Endothelial cell of umbilical vein (primary cell): ENCODE results near the gene CSTF3. TPM values are rescaled to one million over a fixed set of nuclear protein-coding genes. Genes with fewer than 3 reads are reported as not detected.

Experiments
- BruUV-seq: library from RNA; stranded (reverse); fragments of 400-500 nt; replicated peaks from 2 replicates; lab custom pipeline; 2021; lab: Mats Ljungman, UMichigan
- CTCF ChIA-PET: fragments of 300-600, 350-600 bp; sonication (Branson Sonifier 250); formaldehyde crosslinking; loops from one replicate; lab custom pipeline; 2021; ENCODE audit warnings: antibody characterized with exemption, inconsistent platforms; lab: Charles Lee
- POLR2A ChIA-PET: fragments of 300-600, 350-600 bp; sonication (Branson Sonifier 250); formaldehyde crosslinking; loops from one replicate; lab custom pipeline; 2021; ENCODE audit warnings: antibody characterized with exemption, inconsistent platforms; lab: Charles Lee
- DNase-seq: peaks from one replicate; pipeline ENCODE4 v3.0.0-alpha.2; 2011; ENCODE audit warnings: low read depth, low spot score
- FAIRE-seq: peaks from 2 replicates; lab custom pipeline; 2011; peaks lifted over from hg19 to GRCh38; lab: Jason Lieb, UNC
- H2AFZ ChIP-seq: 2 replicates; pipeline ENCODE4 v1.6.0; 2012; ENCODE audit warnings: low read depth, low read length, control low read depth, inconsistent platforms
- H3K27ac ChIP-seq: 2 replicates; pipeline ENCODE4 v1.5.1; 2011; ENCODE audit warnings: low read depth, mild to moderate bottlenecking, control low read depth, low read length, moderate library complexity; ENCODE audit not compliant: insufficient read depth
- H3K27me3 ChIP-seq, 2 experiments: 2 replicates each; pipeline versions ENCODE4 v1.6.0 to v1.6.1; 2011; ENCODE audit warnings: low read length in 2 of 2, mixed read lengths in 1 of 2; ENCODE audit not compliant: control insufficient read depth in 2 of 2, insufficient read depth in 2 of 2
- H3K36me3 ChIP-seq, 2 experiments: 2 replicates in 1 of 2; 3 replicates in 1 of 2; pipeline ENCODE4 v1.5.1; 2011; ENCODE audit warnings: low read length in 2 of 2, mild to moderate bottlenecking in 1 of 2, moderate library complexity in 1 of 2; ENCODE audit not compliant: control insufficient read depth in 2 of 2, insufficient read depth in 2 of 2; ENCODE audit errors: extremely low read depth in 1 of 2
- H3K4me1 ChIP-seq: 3 replicates; pipeline ENCODE4 v1.5.1; 2011; ENCODE audit warnings: mild to moderate bottlenecking, low read length; ENCODE audit not compliant: control insufficient read depth, insufficient read depth; ENCODE audit errors: extremely low read depth
- H3K4me2 ChIP-seq: 2 replicates; pipeline ENCODE4 v1.6.1; 2011; ENCODE audit warnings: low read length, control low read depth, mixed read lengths; ENCODE audit not compliant: insufficient read depth
- H3K4me3 ChIP-seq, 3 experiments: fragments of 200-600 bp in 1 of 3; sonication (generic), shearing (Covaris generic) in 1 of 3; replicated peaks in 1 of 3; 2 replicates each; pipeline ENCODE4 v1.5.1; 2011 to 2016; ENCODE audit warnings: control low read depth in 3 of 3, low read length in 3 of 3, mild to moderate bottlenecking in 2 of 3, inconsistent platforms in 1 of 3, low read depth in 1 of 3, moderate library complexity in 1 of 3; ENCODE audit not compliant: insufficient read depth in 1 of 3
- H3K79me2 ChIP-seq: 2 replicates; pipeline ENCODE4 v1.6.0; 2012; ENCODE audit warnings: low read length, inconsistent platforms; ENCODE audit not compliant: control insufficient read depth, insufficient read depth
- H3K9ac ChIP-seq: replicated peaks from 2 replicates; pipeline ENCODE3; 2011; ENCODE audit warnings: low read length, control low read depth; ENCODE audit not compliant: insufficient read depth; ENCODE audit errors: extremely low read depth
- H3K9me1 ChIP-seq: replicated peaks from 3 replicates; pipeline ENCODE4 v1.6.0; 2011; ENCODE audit warnings: mild to moderate bottlenecking, low read length; ENCODE audit not compliant: control insufficient read depth, insufficient read depth; ENCODE audit errors: extremely low read depth
- H3K9me3 ChIP-seq: replicated peaks from 2 replicates; pipeline ENCODE4 v1.5.1; 2012; ENCODE audit warnings: low read length, inconsistent platforms; ENCODE audit not compliant: control insufficient read depth, insufficient read depth
- H4K20me1 ChIP-seq: replicated peaks from 2 replicates; pipeline ENCODE3; 2011; ENCODE audit warnings: mild to moderate bottlenecking, low read length; ENCODE audit not compliant: control insufficient read depth, insufficient read depth; ENCODE audit errors: extremely low read depth
- FOS ChIP-seq: IDR thresholded peaks from 2 replicates; pipeline ENCODE4 v1.6.1; 2011; ENCODE audit warnings: mild to moderate bottlenecking, low read length, moderate library complexity, borderline replicate concordance; ENCODE audit not compliant: insufficient read depth
- GATA2 ChIP-seq: IDR thresholded peaks from 2 replicates; pipeline ENCODE4 v1.7.0; 2011; ENCODE audit warnings: low read depth, mild to moderate bottlenecking, moderate library complexity, mixed read lengths, low read length; ENCODE audit not compliant: insufficient read length, insufficient read depth
- MYC ChIP-seq: IDR thresholded peaks from one replicate; pipeline ENCODE4 v1.6.1; 2011; ENCODE audit warnings: mild to moderate bottlenecking, low read depth, low read length
- POLR2A ChIP-seq: IDR thresholded peaks from 2 replicates; pipeline ENCODE4 v1.6.1; 2012; ENCODE audit warnings: low read depth, mild to moderate bottlenecking, control low read depth, low read length
- dilution Hi-C: fragments of 300-500 bp; cut with MboI; formaldehyde crosslinking; loops from one replicate; pipeline ENCODE4 v1.15.0; 2019; ENCODE audit warnings: low sequenced_read_pairs; ENCODE audit not compliant: extremely low pct_ligation_motif_present
- intact Hi-C: fragments of 100-400 bp; cut with micrococcal nuclease; formaldehyde crosslinking; loops from one replicate; pipeline ENCODE4 v1.10.0; 2022
- polyA plus RNA-seq, 4 experiments: library from polyadenylated mRNA; depleted of rRNA in 3 of 4; stranded (reverse) in 3 of 4; unstranded in 1 of 4; fragments of >200 nt; gene quantifications; 2 replicates each; pipeline versions ENCODE4 v1.2.1 to v1.2.3, GENCODE V29; 2011 to 2012; ENCODE audit warnings: missing spikeins in 1 of 4
- total RNA-seq: library from RNA; stranded (reverse); gene quantifications from 2 replicates; pipeline ENCODE4 v1.2.3, GENCODE V29; 2021

Gene CSTF3
- total and polyA plus RNA-seq, 2 donors (not counting 3 experiments of a cell fraction or from before 2014, with no cell fraction given) = 18.3 to 46.6 TPM

- Histone ChIP-seq H4K20me1 (no peaks in the 10 kb centered on the region), H3K4me2 (no peak overlapping the region), H3K9me1 (peaks cover 4% of the 10 kb centered on the region), H3K4me1 (peaks cover 14% of the 10 kb centered on the region), H3K36me3 (no peaks in the 10 kb centered on the region), H3K9ac (no peak overlapping the region), H3K9me3 (no peaks in the 10 kb centered on the region), H3K79me2 (no peaks in the 10 kb centered on the region), H3K27me3 (no peaks in the 10 kb centered on the region), H3K4me3 (no peak overlapping the region), H2AFZ (no peak overlapping the region), H3K27ac (no peak overlapping the region)
- dilution Hi-C loops (no loop called here), intact Hi-C loops (no loop called here)
- no peak for FAIRE-seq
- CTCF ChIA-PET = no interaction called here
- TF ChIP-seq POLR2A (no peak), GATA2 (no peak), FOS (no peak), MYC (no peak)
- BruUV-seq = no TSS peak
- POLR2A ChIA-PET = no interaction called here
- no peak for DNase-seq
Measured at GRCh38 chr11:33116535-33116934, 44.7 kb downstream of the CSTF3 start.

- BruUV-seq = no TSS peak
- no peak overlapping the region for H3K4me3 ChIP-seq
- TF ChIP-seq MYC = no peak
- H3K4me2 ChIP-seq = no peak overlapping the region
- no peak overlapping the region for H3K9ac ChIP-seq
- intact Hi-C loops (no loop called here), dilution Hi-C loops (no loop called here)
- no peaks in the 10 kb centered on the region for H3K79me2 ChIP-seq
- no peak overlapping the region for H2AFZ ChIP-seq
- no peaks in the 10 kb centered on the region for H4K20me1 ChIP-seq
- H3K9me3 ChIP-seq = no peaks in the 10 kb centered on the region
- H3K27ac ChIP-seq = no peak overlapping the region
- no peaks in the 10 kb centered on the region for H3K27me3 ChIP-seq
- H3K9me1 ChIP-seq = peaks cover 4% of the 10 kb centered on the region
- ChIA-PET CTCF (interaction anchor here (0.7 to 3.3 kb wide), 3 partner anchors 11 to 18 kb away, joined by 3 to 12 read pairs (median 3); no protein-coding TSS in a partner anchor), POLR2A (no interaction called here)
- H3K36me3 ChIP-seq = no peaks in the 10 kb centered on the region
- DNase-seq (no peak), FAIRE-seq (no peak)
- H3K4me1 ChIP-seq = no peaks in the 10 kb centered on the region
Measured at GRCh38 chr11:33110083-33110482, 51.2 kb downstream of the CSTF3 start.
